Stimulated activated CD4-positive, alpha-beta T cell treated with anti-CD3 and anti-CD28 coated beads, Interleukin-1b, Interleukin-23, amount 100 ng/mL, for 24 hours (primary cell): ENCODE measurements around the gene ZNF616.
"Not testable (repeated sequence)": the region's sequence is repeated elsewhere in the genome, so short reads cannot be mapped to it uniquely, and the experiment has no call there.

Source experiments
- DNase-seq, 4 experiments: peaks; one replicate each; pipeline ENCODE4 v3.0.0-alpha.2; 2020; ENCODE audit warnings: low read depth in 4 of 4, low spot score in 1 of 4

The ZNF616 gene

DNA sequence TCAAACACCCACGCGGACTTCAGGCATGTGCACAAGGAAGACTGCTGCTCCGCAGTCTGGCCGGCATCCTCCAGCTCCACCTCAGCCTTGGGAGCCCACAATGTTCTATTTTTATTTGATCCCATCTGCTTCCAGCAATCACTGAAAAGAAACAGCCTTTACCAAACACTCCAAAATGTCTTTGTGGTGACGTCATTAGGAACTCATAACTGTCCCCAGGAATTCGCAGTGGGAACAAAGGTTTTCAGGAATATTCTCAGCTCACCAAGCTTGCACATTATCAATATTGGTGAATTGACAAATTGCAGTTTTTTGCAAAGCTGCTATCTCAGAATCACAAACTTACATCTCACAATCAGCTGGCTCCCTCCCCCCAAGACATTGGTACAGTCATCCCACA lies 29.0 kb downstream of the ZNF616 start:
- DNase-seq, result no peak

DNA sequence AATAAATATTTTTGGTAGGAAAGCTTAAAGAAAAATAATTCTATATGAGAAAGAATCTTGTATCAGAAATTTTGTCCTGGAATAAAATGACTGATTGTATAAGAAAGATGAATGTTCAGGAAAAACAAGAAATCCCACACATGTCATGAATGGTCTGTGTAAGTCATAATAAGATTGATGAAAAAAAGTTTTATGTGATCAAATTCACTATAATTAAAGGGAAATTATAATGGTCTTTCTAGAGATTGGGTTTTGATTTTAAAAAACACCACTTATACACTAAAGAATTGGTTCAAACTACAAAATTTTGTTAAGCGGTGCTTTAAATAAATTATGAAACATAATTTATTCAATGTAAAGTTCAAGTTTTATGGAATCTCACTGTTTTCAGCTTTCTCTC lies 37.0 kb downstream of the ZNF616 start:
- DNase-seq, result no peak

DNA sequence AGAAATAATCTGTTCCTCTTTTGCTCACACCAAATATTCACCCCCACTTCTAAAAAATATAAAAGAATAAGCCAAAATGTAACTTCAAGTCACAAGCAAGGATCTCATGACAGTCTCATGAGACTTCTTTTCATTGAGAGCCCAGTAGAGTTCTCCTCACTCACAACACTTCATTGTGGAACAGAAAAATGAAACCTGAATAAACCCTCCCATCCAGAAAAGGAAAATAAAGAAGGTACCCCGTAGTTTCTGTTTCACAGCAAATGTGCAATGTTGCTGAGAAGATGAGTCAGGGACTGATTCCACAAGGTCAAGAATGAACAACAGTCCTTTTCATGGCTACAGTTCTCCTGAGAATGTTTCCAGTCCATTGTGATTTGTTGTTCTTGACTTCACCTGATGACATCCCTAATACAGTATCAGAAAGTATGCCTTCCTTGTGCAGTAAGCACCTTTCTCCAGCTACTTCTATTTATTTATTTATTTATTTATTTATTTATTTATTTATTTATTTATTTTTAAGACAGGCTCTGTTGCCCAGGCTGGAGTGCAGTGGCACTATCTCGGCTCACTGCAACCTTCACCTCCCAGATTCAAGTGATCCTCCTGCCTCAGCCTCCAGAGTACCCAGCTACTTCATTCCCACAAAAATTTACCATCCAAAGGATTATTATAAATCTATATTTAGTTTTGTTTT lies 37.7 kb downstream of the ZNF616 start:
- DNase-seq, result no peak

DNA sequence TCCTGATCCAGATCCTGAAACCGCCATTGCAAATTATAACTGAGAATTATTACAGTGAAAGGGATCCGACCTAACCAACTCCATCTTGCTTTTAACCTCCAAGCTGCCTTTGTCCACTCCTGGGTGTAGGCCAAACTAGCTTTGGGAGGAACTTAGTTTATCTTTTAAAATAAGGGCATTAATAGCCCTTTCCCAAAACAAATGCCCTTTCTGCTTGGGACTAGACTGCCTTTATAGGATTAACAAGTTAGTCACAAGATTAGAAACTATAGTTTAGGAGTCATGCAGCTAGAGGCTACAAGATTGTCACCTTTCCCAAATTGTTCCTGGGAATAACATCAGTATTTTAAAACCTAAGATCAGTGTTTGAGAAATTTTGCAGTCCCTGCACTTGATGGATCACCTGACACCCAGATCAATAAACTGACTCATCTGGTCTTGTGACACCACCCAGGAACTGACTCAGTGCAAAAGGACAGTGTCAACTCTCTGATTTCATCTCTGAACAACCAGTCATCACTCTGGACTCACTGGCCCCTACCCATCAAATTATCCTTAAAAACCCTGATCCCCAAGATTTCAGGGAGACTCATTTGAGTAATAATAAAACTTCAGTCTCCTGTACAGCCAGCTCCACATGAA lies 40.1 kb downstream of the ZNF616 start:
- no peak for DNase-seq

DNA sequence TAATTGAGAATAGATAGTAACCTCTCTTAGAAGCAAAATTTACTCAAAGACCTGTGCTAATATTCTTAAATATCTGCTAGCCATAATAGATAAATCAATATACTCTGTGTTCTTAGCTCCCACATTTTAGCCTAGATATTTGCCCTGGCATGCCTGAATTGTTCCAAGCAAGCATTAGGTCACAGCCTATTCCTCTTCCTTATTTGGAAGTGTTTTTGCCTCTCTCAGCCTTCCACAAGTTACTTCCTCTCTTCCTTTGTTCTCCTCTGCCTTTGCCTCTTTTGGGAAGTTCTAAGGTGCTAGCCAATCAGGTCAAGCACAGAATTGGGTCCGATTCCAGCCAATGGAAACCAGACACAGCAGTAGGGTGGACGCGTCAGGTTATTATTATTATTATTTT lies 43.3 kb downstream of the ZNF616 start:
- DNase-seq, result not testable (repeated sequence)

DNA sequence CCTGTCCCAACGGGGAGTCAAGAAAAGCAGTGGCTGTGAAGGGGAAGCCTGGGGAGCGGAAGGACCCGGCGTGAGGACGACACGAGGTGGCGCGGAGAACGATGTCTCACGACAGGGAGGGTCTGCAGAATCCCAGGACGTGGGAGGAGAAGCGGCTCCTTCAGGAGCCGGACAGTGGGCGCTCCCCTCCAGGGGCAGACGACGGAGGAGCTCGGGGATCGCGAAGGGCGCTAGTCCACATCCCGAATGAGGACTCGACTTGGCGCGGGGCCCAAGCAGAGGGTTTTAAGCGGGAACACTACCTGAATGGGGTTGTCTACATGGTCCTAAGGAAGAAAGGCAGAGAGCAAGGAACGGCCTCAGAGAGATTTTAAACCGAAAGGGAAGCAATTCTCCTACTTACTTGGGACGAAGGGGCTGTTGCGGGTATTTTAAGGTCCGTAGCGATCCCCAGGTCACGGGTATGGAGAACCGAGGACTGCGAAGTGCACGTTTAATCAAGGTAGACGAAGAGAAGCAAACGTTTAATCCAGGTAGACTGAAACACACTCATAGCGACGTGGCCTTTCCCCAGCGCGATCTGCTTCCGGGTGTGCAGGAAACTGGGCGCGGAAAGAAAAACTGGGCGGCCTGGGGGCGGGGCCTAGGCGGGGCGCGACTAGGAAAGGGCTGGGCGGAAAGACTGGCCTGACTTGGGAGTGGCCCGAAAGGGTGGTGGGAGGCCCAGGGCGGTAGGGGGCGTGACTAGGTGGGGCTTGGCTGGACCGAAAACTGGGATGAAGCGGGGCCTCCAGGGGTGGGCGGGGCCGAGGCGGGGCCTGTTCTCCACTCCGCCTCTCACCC lies 44.3 kb downstream of the ZNF616 start, which contains the start of gene ZNF841:
Gene ZNF841, minus strand, starts transcription at position 594 of the 843 bp plus-strand sequence. CDS start 10,964 bp downstream, outside the sequence.
- peak; percentile 57 to 78 (median 74) for DNase-seq

DNA sequence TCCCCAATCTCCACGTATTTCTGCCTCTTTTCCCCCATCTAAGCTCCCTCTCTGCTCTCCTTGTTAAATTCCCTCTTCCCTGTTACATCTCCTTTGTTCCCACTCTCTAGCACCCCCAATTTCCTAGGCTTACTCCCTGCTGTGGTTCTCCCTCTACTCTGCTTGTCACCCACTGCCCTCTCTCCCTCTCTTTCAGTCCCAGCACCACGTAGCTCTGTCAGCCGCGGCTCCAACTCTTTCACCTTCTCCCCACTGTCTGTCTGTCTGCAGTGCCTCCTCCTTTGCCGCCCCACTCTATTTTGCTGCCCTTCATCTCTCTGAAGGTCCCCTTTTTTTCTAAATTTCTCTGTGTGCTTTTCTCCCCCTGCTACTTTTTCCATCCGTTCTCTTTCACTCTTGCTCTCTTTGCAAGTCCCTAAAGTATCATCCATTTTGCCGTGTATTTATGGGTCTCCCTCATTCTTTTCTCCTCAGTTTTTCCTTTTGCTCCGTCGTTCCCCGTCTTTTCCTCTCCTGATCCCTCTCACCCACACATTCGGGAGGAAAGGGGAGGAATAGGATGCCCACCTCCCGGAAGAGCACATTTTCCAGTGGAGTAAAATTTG lies 45.1 kb downstream of the ZNF616 start:
- DNase-seq, result no peak

DNA sequence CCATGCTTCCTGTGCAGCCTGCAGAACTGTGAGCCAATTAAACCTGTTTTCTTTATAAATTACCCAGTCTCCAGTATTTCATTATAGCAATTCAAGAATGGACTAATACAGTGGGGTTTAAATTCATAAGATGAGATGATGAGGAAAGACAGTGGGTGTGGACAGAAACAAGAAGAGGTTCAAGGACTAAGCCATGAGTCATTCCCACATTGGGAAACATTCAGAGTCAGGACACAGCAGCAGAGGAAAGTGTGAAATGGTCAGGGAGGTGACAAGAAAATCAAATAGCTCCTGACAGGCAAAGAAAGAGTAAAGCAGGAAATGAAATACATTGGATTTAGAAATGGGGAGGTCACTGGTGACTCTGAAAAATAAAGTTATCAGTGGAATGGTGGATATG lies 53.3 kb downstream of the ZNF616 start:
- no peak for DNase-seq

DNA sequence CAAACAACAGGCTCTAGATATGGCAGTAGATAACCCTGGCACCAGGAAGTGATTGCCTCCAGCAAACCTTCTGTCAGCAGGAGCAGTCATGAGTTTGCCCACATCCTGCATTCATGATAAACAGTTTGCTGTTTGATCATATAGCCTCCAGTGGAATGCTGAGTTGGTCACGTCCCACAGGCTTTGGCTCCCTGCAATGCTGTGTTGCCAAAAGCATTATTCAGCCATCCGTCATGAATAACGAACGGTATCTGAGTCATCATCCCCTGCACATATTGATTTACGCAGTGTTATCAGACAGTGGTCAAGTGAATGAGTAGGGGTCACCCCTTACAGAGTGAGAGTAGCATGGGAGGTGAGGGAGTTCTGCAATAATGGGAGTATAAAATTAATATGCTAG lies 69.2 kb downstream of the ZNF616 start:
- no peak for DNase-seq

DNA sequence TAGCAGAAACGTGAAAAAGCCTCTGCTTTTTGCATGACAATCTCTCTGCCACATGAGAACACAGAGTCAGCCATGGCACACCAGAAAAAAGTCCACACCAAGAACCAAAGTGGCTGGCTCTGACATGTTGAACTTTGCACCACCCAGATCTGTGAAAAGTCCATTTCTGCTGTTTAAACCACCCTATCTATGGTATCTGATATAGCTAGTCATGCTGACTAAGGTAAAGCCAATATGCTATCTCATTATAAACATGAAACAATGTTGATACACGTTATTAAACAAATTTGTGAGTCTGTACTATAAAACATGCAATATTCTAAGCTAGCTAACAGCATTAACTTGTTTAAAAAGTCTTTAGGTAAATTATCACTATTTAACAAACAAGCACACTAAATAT lies 70.1 kb downstream of the ZNF616 start:
- DNase-seq, result no peak

DNA sequence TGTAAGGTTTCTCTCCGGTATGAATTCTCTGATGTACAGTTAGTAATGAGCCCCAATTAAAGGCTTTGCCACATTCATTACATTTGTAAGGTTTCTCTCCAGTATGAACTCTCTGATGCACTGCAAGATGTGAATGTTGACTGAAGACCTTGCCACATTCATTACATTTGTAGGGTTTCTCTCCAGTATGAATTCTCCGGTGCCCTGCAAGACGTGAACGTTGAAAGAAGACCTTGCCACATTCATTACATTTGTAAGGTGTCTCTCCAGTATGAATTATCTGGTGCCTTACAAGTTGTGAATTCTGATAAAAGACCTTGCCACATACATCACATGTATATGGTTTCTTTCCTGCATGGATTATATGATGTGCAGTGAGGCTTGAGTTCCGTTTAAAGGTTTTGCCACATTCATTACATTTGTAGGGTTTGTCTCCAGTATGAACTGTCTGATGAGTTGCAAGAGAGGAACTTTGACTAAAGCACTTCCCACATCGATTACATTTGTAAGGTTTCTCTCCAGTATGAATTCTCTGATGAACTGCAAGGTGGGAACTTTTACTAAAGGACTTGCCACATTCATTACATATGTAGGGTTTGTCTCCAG lies 73.4 kb downstream of the ZNF616 start:
- DNase-seq, result no peak

DNA sequence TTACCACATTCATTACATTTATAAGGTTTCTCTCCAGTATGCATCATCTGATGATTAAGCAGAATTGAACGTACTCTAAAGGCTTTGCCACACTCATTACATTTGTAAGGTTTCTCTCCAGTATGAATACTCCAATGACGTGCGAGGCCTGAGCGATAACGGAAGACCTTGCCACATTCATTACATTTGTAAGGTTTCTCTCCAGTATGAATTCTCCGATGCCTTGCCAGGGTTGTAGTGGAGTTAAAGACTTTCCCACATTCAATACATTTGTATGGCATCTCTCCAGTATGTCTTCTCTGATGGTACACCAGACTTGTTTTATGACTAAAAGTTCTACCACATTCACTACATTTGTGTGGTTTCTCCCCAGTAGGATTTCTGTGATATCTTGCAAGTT lies 74.3 kb downstream of the ZNF616 start:
- DNase-seq, result no peak
